ENCODE results near the gene ETV3.

The ETV3 gene

DNA sequence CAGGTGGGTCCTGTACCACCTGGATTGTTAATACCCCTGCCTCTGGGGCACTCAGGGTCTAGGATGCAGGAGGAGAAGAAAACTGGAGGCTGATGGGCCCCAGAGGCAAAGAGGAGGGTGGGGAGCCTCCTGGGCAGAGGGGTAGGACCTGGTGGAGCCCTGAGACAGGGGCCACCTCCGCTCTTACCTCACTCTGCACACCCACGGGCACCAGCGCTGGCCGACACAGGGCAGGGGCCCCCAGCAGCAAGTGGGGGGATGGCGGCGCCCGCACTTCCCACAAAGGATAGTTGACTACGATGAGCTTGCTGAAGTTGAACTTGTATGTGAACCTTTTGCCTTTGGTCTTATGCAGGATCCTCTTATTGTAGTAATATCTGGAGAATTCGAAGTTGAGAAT lies 39.7 kb downstream of the ETV3 start:
- Histone ChIP-seq H2AFZ (ENCODE audit: low read depth, low read length) (no peak overlapping the region), H3K4me3 (ENCODE audit: low read depth in 1 of 2, low read length in 2 of 2) (no peak overlapping the region), H3K4me2 (ENCODE audit: insufficient read depth, low read length) (no peak overlapping the region), H3K9ac (ENCODE audit: low read depth, low read length) (no peak overlapping the region), H3K4me1 (ENCODE audit: insufficient read depth, low read length) (no peaks in the 10 kb centered on the region), H3K36me3 (ENCODE audit: insufficient read depth, low read length) (no peaks in the 10 kb centered on the region), H3K27me3 (ENCODE audit: insufficient read depth, low read length, poor library complexity) (peaks cover 4% of the 10 kb centered on the region), H3K79me2 (ENCODE audit: insufficient read depth, low read length) (no peaks in the 10 kb centered on the region), H3K9me3 (ENCODE audit: insufficient read depth, low read length, severe bottlenecking) (no peaks in the 10 kb centered on the region), H4K20me1 (ENCODE audit: insufficient read depth, low read length) (no peaks in the 10 kb centered on the region), H3K27ac (ENCODE audit: low read length) (no peak overlapping the region)
- TF ChIP-seq CTCF (IDR thresholded peaks at IDR 0.05; ENCODE audit: borderline replicate concordance, extremely low read depth, low read length, poor library complexity, severe bottlenecking) (no peak), EZH2 (IDR thresholded peaks at IDR 0.05; ENCODE audit: borderline replicate concordance, low read depth, low read length, severe bottlenecking) (no peak)
- ATAC-seq (ENCODE audit: insufficient read depth, low read depth) (no peak), DNase-seq (no peak)

DNA sequence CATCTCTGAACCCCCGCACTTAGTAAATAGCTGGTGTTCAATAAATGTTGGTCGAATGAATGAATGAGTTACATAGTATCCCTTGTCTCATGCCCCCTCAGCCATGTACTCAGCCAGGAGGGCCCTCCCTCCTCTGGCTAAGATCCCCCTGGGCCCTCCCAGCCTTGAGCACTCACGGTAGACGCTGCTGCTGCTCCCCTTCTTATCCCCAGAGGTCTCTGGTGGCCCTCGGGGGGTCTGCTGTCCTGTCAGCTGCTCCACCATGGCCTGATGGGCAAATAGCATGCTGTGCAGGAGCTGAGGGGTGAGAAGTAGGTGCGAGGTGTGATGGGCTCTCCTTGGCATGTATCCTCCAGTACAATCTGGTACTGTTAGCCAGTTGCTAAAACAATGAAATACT lies 40.5 kb downstream of the ETV3 start:
- H3K27me3 ChIP-seq (ENCODE audit: insufficient read depth, low read length, poor library complexity), result no peaks in the 10 kb centered on the region
- no peaks in the 10 kb centered on the region for H3K79me2 ChIP-seq (ENCODE audit: insufficient read depth, low read length)
- no peaks in the 10 kb centered on the region for H4K20me1 ChIP-seq (ENCODE audit: insufficient read depth, low read length)
- TF ChIP-seq CTCF (IDR thresholded peaks at IDR 0.05; ENCODE audit: borderline replicate concordance, extremely low read depth, low read length, poor library complexity, severe bottlenecking), result no peak
- no peak for TF ChIP-seq EZH2 (IDR thresholded peaks at IDR 0.05; ENCODE audit: borderline replicate concordance, low read depth, low read length, severe bottlenecking)
- no peak overlapping the region for H2AFZ ChIP-seq (ENCODE audit: low read depth, low read length)
- no peaks in the 10 kb centered on the region for H3K36me3 ChIP-seq (ENCODE audit: insufficient read depth, low read length)
- H3K27ac ChIP-seq (ENCODE audit: low read length), result no peak overlapping the region
- no peak overlapping the region for H3K9ac ChIP-seq (ENCODE audit: low read depth, low read length)
- no peak overlapping the region for H3K4me2 ChIP-seq (ENCODE audit: insufficient read depth, low read length)
- no peaks in the 10 kb centered on the region for H3K4me1 ChIP-seq (ENCODE audit: insufficient read depth, low read length)
- no peak for DNase-seq
- H3K9me3 ChIP-seq (ENCODE audit: insufficient read depth, low read length, severe bottlenecking), result no peaks in the 10 kb centered on the region
- ATAC-seq (ENCODE audit: insufficient read depth, low read depth), result no peak
- H3K4me3 ChIP-seq (ENCODE audit: low read depth in 1 of 2, low read length in 2 of 2), result no peak overlapping the region

GRCh38 chr1:157096881-157097280 lies 41.3 kb downstream of the ETV3 start:
- Histone ChIP-seq H3K4me2 (ENCODE audit: insufficient read depth, low read length) (no peak overlapping the region), H3K79me2 (ENCODE audit: insufficient read depth, low read length) (no peaks in the 10 kb centered on the region), H4K20me1 (ENCODE audit: insufficient read depth, low read length) (no peaks in the 10 kb centered on the region), H3K4me3 (ENCODE audit: low read depth in 1 of 2, low read length in 2 of 2) (no peak overlapping the region), H3K27ac (ENCODE audit: low read length) (no peak overlapping the region), H3K4me1 (ENCODE audit: insufficient read depth, low read length) (no peaks in the 10 kb centered on the region), H2AFZ (ENCODE audit: low read depth, low read length) (no peak overlapping the region), H3K36me3 (ENCODE audit: insufficient read depth, low read length) (no peaks in the 10 kb centered on the region), H3K9ac (ENCODE audit: low read depth, low read length) (no peak overlapping the region), H3K9me3 (ENCODE audit: insufficient read depth, low read length, severe bottlenecking) (no peaks in the 10 kb centered on the region), H3K27me3 (ENCODE audit: insufficient read depth, low read length, poor library complexity) (no peaks in the 10 kb centered on the region)
- ATAC-seq (ENCODE audit: insufficient read depth, low read depth), result no peak
- DNase-seq, result no peak
- TF ChIP-seq EZH2 (IDR thresholded peaks at IDR 0.05; ENCODE audit: borderline replicate concordance, low read depth, low read length, severe bottlenecking), result no peak
- TF ChIP-seq CTCF (IDR thresholded peaks at IDR 0.05; ENCODE audit: borderline replicate concordance, extremely low read depth, low read length, poor library complexity, severe bottlenecking), result no peak

DNA sequence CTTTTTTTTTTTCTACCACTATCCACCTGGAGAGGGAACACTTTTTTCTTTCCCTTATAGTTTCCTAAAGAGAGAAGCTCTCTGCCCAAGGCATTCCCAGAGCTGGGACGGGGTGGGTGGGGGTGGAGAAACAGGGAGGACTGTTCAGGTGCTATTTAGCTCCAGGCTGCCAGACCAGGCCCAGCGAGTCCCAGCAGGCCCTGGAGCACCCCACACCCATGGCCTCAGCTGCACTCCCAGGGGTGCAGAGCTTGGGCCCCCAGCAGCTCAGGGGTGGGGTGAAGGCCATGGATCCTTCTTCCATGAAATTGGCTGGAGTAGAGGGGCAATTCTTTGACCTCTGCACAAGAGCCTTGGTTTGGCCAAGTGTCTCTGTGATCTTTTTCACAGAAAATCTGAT lies 42.6 kb downstream of the ETV3 start:
- no peaks in the 10 kb centered on the region for H3K79me2 ChIP-seq (ENCODE audit: insufficient read depth, low read length)
- no peaks in the 10 kb centered on the region for H3K4me1 ChIP-seq (ENCODE audit: insufficient read depth, low read length)
- H4K20me1 ChIP-seq (ENCODE audit: insufficient read depth, low read length), result no peaks in the 10 kb centered on the region
- peaks cover 7% of the 10 kb centered on the region for H3K27me3 ChIP-seq (ENCODE audit: insufficient read depth, low read length, poor library complexity)
- H3K36me3 ChIP-seq (ENCODE audit: insufficient read depth, low read length), result no peaks in the 10 kb centered on the region
- no peak for DNase-seq
- no peak overlapping the region for H3K4me2 ChIP-seq (ENCODE audit: insufficient read depth, low read length)
- no peak for ATAC-seq (ENCODE audit: insufficient read depth, low read depth)
- H2AFZ ChIP-seq (ENCODE audit: low read depth, low read length), result no peak overlapping the region
- H3K4me3 ChIP-seq (ENCODE audit: low read depth in 1 of 2, low read length in 2 of 2), result no peak overlapping the region
- no peak overlapping the region for H3K27ac ChIP-seq (ENCODE audit: low read length)
- TF ChIP-seq CTCF (IDR thresholded peaks at IDR 0.05; ENCODE audit: borderline replicate concordance, extremely low read depth, low read length, poor library complexity, severe bottlenecking), result no peak
- no peak for TF ChIP-seq EZH2 (IDR thresholded peaks at IDR 0.05; ENCODE audit: borderline replicate concordance, low read depth, low read length, severe bottlenecking)
- H3K9ac ChIP-seq (ENCODE audit: low read depth, low read length), result no peak overlapping the region
- no peaks in the 10 kb centered on the region for H3K9me3 ChIP-seq (ENCODE audit: insufficient read depth, low read length, severe bottlenecking)

Data from DND-41 (cell line).